Transverse colon (tissue), 4 donors: ENCODE measurements around the gene BGN.

Source experiments
- CTCF ChIP-seq, 5 experiments: fragments of 200-600 bp in 3 of 5; fragments of 450-650 bp in 2 of 5; sonication (generic) in 3 of 5; IDR thresholded peaks; 1 replicate in 2 of 5; 2 replicates in 3 of 5; pipeline ENCODE4 v1.5.1; 2016 to 2017; ENCODE audit warnings: antibody characterized with exemption in 5 of 5, inconsistent platforms in 3 of 5, mild to moderate bottlenecking in 2 of 5, moderate library complexity in 1 of 5
- EP300 ChIP-seq: sonication (generic); formaldehyde crosslinking; IDR thresholded peaks from one replicate; pipeline ENCODE4 v1.6.1; 2017; ENCODE audit warnings: antibody characterized with exemption, low read depth
- POLR2A ChIP-seq: fragments of 450-650 bp; IDR thresholded peaks from one replicate; pipeline ENCODE4 v1.6.1; 2016; ENCODE audit warnings: antibody characterized with exemption, mild to moderate bottlenecking, moderate library complexity
- POLR2AphosphoS5 ChIP-seq, 3 donors: sonication (generic); formaldehyde crosslinking; IDR thresholded peaks; one replicate each; pipeline ENCODE4 v1.6.1; 2016; ENCODE audit warnings: antibody characterized with exemption in 3 of 3

- TF ChIP-seq CTCF (IDR thresholded peaks at IDR 0.05) (no peak), EP300 (no peak), POLR2AphosphoS5 (IDR thresholded peaks at IDR 0.05) (no peak), POLR2A (no peak)
Measured at GRCh38 chrX:153464116-153464515, 30.7 kb upstream of the BGN start.
